ENCODE results near the gene KMT2C.

KMT2C gene

GRCh38 chr7:152200395-152200794 is 235.4 kb downstream of the KMT2C start:
- Histone ChIP-seq H3K36me3 (ENCODE audit: insufficient read depth, low read length) (peaks cover 60% of the 10 kb centered on the region), H3K79me2 (ENCODE audit: insufficient read depth, low read length) (no peaks in the 10 kb centered on the region), H2AFZ (ENCODE audit: low read depth, low read length) (no peak overlapping the region), H3K27ac (ENCODE audit: low read length) (no peak overlapping the region), H3K9ac (ENCODE audit: low read depth, low read length) (no peak overlapping the region), H3K4me3 (ENCODE audit: low read depth in 1 of 2, low read length in 2 of 2) (no peak overlapping the region), H3K4me1 (ENCODE audit: insufficient read depth, low read length) (no peaks in the 10 kb centered on the region), H3K4me2 (ENCODE audit: insufficient read depth, low read length) (no peak overlapping the region), H3K27me3 (ENCODE audit: insufficient read depth, low read length, poor library complexity) (no peaks in the 10 kb centered on the region), H4K20me1 (ENCODE audit: insufficient read depth, low read length) (no peaks in the 10 kb centered on the region), H3K9me3 (ENCODE audit: insufficient read depth, low read length, severe bottlenecking) (no peaks in the 10 kb centered on the region)
- ATAC-seq (ENCODE audit: insufficient read depth, low read depth) (no peak), DNase-seq (no peak)
- TF ChIP-seq CTCF (IDR thresholded peaks at IDR 0.05; ENCODE audit: borderline replicate concordance, extremely low read depth, low read length, poor library complexity, severe bottlenecking) (no peak), EZH2 (IDR thresholded peaks at IDR 0.05; ENCODE audit: borderline replicate concordance, low read depth, low read length, severe bottlenecking) (no peak)

GRCh38 chr7:152196391-152196790 is 239.4 kb downstream of the KMT2C start:
- ATAC-seq (ENCODE audit: insufficient read depth, low read depth) (no peak), DNase-seq (no peak)
- Histone ChIP-seq H3K36me3 (ENCODE audit: insufficient read depth, low read length) (peaks cover 68% of the 10 kb centered on the region), H3K4me1 (ENCODE audit: insufficient read depth, low read length) (no peaks in the 10 kb centered on the region), H3K4me2 (ENCODE audit: insufficient read depth, low read length) (no peak overlapping the region), H3K27ac (ENCODE audit: low read length) (no peak overlapping the region), H3K4me3 (ENCODE audit: low read depth in 1 of 2, low read length in 2 of 2) (no peak overlapping the region), H4K20me1 (ENCODE audit: insufficient read depth, low read length) (no peaks in the 10 kb centered on the region), H3K9ac (ENCODE audit: low read depth, low read length) (no peak overlapping the region), H3K79me2 (ENCODE audit: insufficient read depth, low read length) (no peaks in the 10 kb centered on the region), H3K27me3 (ENCODE audit: insufficient read depth, low read length, poor library complexity) (no peaks in the 10 kb centered on the region), H2AFZ (ENCODE audit: low read depth, low read length) (no peak overlapping the region), H3K9me3 (ENCODE audit: insufficient read depth, low read length, severe bottlenecking) (no peaks in the 10 kb centered on the region)
- TF ChIP-seq CTCF (IDR thresholded peaks at IDR 0.05; ENCODE audit: borderline replicate concordance, extremely low read depth, low read length, poor library complexity, severe bottlenecking) (no peak), EZH2 (IDR thresholded peaks at IDR 0.05; ENCODE audit: borderline replicate concordance, low read depth, low read length, severe bottlenecking) (no peak)

- TF ChIP-seq CTCF (IDR thresholded peaks at IDR 0.05; ENCODE audit: borderline replicate concordance, extremely low read depth, low read length, poor library complexity, severe bottlenecking) = no peak
- TF ChIP-seq EZH2 (IDR thresholded peaks at IDR 0.05; ENCODE audit: borderline replicate concordance, low read depth, low read length, severe bottlenecking) = no peak
- no peak for DNase-seq
- Histone ChIP-seq H2AFZ (ENCODE audit: low read depth, low read length) (no peak overlapping the region), H3K9ac (ENCODE audit: low read depth, low read length) (no peak overlapping the region), H3K4me1 (ENCODE audit: insufficient read depth, low read length) (no peaks in the 10 kb centered on the region), H3K36me3 (ENCODE audit: insufficient read depth, low read length) (peaks cover 81% of the 10 kb centered on the region), H3K4me2 (ENCODE audit: insufficient read depth, low read length) (no peak overlapping the region), H3K27ac (ENCODE audit: low read length) (no peak overlapping the region), H3K9me3 (ENCODE audit: insufficient read depth, low read length, severe bottlenecking) (no peaks in the 10 kb centered on the region), H4K20me1 (ENCODE audit: insufficient read depth, low read length) (no peaks in the 10 kb centered on the region), H3K27me3 (ENCODE audit: insufficient read depth, low read length, poor library complexity) (no peaks in the 10 kb centered on the region), H3K4me3 (ENCODE audit: low read depth in 1 of 2, low read length in 2 of 2) (no peak overlapping the region), H3K79me2 (ENCODE audit: insufficient read depth, low read length) (no peaks in the 10 kb centered on the region)
- no peak for ATAC-seq (ENCODE audit: insufficient read depth, low read depth)
These were observed 241.9 kb downstream of the KMT2C start for GRCh38 chr7:152193880-152194279.

- no peak overlapping the region for H3K27ac ChIP-seq (ENCODE audit: low read length)
- peaks cover 90% of the 10 kb centered on the region for H3K36me3 ChIP-seq (ENCODE audit: insufficient read depth, low read length)
- no peaks in the 10 kb centered on the region for H3K79me2 ChIP-seq (ENCODE audit: insufficient read depth, low read length)
- H3K4me2 ChIP-seq (ENCODE audit: insufficient read depth, low read length) = no peak overlapping the region
- no peaks in the 10 kb centered on the region for H3K27me3 ChIP-seq (ENCODE audit: insufficient read depth, low read length, poor library complexity)
- no peak overlapping the region for H3K4me3 ChIP-seq (ENCODE audit: low read depth in 1 of 2, low read length in 2 of 2)
- H2AFZ ChIP-seq (ENCODE audit: low read depth, low read length) = no peak overlapping the region
- H3K9me3 ChIP-seq (ENCODE audit: insufficient read depth, low read length, severe bottlenecking) = no peaks in the 10 kb centered on the region
- no peak for ATAC-seq (ENCODE audit: insufficient read depth, low read depth)
- no peaks in the 10 kb centered on the region for H3K4me1 ChIP-seq (ENCODE audit: insufficient read depth, low read length)
- DNase-seq = no peak
- H3K9ac ChIP-seq (ENCODE audit: low read depth, low read length) = no peak overlapping the region
- TF ChIP-seq EZH2 (IDR thresholded peaks at IDR 0.05; ENCODE audit: borderline replicate concordance, low read depth, low read length, severe bottlenecking) (no peak), CTCF (IDR thresholded peaks at IDR 0.05; ENCODE audit: borderline replicate concordance, extremely low read depth, low read length, poor library complexity, severe bottlenecking) (no peak)
- H4K20me1 ChIP-seq (ENCODE audit: insufficient read depth, low read length) = no peaks in the 10 kb centered on the region
These were observed 246.7 kb downstream of the KMT2C start for GRCh38 chr7:152189061-152189460.

Measured in DND-41 (cell line).